Measurements from ENCODE around the gene RPP25.

Gene RPP25

DNA sequence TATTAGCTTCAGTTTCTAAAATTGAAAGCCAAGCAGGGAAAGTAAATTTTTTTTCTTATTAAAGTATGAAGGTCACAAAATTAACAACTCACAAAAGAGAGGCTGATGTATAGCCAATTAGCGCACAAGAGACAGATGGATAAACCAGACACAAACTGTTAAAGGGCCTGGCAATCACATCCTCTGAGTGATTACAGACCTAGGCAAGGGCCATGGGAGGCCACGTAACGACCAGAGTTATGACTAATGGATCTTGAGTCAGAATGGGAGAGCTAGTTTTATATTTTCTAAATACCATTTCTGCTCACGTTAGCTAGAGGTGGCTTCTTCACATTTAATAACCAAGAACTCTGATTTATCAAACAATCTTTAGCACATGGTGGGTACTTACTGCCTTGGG lies 21.0 kb upstream of the RPP25 start:
- Histone ChIP-seq H3K4me2 (no peak overlapping the region), H2AFZ (ENCODE audit: low read depth) (no peak overlapping the region)
- TF ChIP-seq, protein P1, sequence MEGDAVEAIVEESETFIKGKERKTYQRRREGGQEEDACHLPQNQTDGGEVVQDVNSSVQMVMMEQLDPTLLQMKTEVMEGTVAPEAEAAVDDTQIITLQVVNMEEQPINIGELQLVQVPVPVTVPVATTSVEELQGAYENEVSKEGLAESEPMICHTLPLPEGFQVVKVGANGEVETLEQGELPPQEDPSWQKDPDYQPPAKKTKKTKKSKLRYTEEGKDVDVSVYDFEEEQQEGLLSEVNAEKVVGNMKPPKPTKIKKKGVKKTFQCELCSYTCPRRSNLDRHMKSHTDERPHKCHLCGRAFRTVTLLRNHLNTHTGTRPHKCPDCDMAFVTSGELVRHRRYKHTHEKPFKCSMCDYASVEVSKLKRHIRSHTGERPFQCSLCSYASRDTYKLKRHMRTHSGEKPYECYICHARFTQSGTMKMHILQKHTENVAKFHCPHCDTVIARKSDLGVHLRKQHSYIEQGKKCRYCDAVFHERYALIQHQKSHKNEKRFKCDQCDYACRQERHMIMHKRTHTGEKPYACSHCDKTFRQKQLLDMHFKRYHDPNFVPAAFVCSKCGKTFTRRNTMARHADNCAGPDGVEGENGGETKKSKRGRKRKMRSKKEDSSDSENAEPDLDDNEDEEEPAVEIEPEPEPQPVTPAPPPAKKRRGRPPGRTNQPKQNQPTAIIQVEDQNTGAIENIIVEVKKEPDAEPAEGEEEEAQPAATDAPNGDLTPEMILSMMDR (conservative IDR thresholded peaks at IDR 0.05; ENCODE audit: low read depth, low read length), result no peak

DNA sequence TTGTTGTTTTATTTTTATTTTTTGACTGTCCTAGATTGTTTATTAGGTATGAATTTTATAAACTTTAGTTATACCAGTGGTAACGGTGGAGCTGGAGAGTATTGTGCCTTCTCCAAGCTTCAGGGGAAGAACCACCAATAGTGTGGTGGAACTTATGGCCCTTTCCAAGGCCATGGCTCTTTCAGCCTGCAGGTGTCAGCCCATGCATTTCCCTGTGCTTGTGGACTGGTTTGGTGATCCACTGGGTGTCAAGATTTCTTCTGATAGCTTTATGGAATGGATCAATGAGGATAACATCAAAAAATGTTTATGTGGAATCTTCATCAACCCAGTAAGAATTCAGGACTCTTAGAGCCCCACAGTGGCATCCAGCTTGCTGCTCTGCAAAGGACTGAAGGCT lies 19.6 kb upstream of the RPP25 start:
- Histone ChIP-seq H3K79me2 (ENCODE audit: insufficient read depth, low read depth) (no peaks in the 10 kb centered on the region), H3K27ac (no peak overlapping the region), H3K27me3 (ENCODE audit: insufficient read depth, low read depth) (no peaks in the 10 kb centered on the region), H3K4me3 (IDR thresholded peaks at IDR 0.05; ENCODE audit: insufficient read depth, low read depth, low read length) (no peak overlapping the region), H3K4me1 (ENCODE audit: low read depth, poor library complexity, severe bottlenecking) (no peaks in the 10 kb centered on the region), H3K9ac (no peak overlapping the region), H3K36me3 (ENCODE audit: insufficient read depth) (no peaks in the 10 kb centered on the region), H3K4me2 (no peak overlapping the region), H2AFZ (ENCODE audit: low read depth) (no peak overlapping the region), H4K20me1 (ENCODE audit: insufficient read depth) (no peaks in the 10 kb centered on the region)
- TF ChIP-seq, protein P1 (conservative IDR thresholded peaks at IDR 0.05; ENCODE audit: low read depth, low read length), result no peak

More for the DNA sequence above, 21.0 kb upstream of the RPP25 start:
- Histone ChIP-seq H3K36me3 (ENCODE audit: insufficient read depth) (no peaks in the 10 kb centered on the region), H3K4me1 (ENCODE audit: low read depth, poor library complexity, severe bottlenecking) (no peaks in the 10 kb centered on the region), H3K27me3 (ENCODE audit: insufficient read depth, low read depth) (no peaks in the 10 kb centered on the region), H3K27ac (no peak overlapping the region), H3K9ac (no peak overlapping the region), H3K4me3 (IDR thresholded peaks at IDR 0.05; ENCODE audit: insufficient read depth, low read depth, low read length) (no peak overlapping the region), H4K20me1 (ENCODE audit: insufficient read depth) (no peaks in the 10 kb centered on the region), H3K79me2 (ENCODE audit: insufficient read depth, low read depth) (no peaks in the 10 kb centered on the region)

DNA sequence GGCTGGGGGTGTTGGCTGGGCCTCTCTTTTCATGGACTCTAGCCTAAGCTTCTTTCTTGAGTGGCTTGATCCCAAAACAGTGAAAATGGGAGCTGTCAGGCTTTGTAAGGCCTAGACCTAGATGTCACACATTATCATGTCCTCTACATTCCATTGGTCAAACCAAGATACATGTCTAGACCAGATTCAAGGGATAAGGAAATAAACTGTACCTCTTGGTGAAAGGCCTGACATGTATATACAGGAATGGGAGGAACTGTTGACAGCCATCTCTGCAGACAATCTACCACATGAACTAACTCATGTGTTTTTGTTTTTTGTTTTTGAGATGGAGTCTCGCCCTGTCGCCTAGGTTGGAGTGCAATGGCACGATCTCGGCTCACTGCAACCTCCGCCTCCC lies 11.1 kb upstream of the RPP25 start:
- H2AFZ ChIP-seq (ENCODE audit: low read depth), result no peak overlapping the region
- TF ChIP-seq, protein P1 (conservative IDR thresholded peaks at IDR 0.05; ENCODE audit: low read depth, low read length), result no peak
- H3K4me3 ChIP-seq (IDR thresholded peaks at IDR 0.05; ENCODE audit: insufficient read depth, low read depth, low read length), result no peak overlapping the region
- H3K36me3 ChIP-seq (ENCODE audit: insufficient read depth), result no peaks in the 10 kb centered on the region
- no peak overlapping the region for H3K27ac ChIP-seq
- H3K27me3 ChIP-seq (ENCODE audit: insufficient read depth, low read depth), result no peaks in the 10 kb centered on the region
- H4K20me1 ChIP-seq (ENCODE audit: insufficient read depth), result no peaks in the 10 kb centered on the region
- no peaks in the 10 kb centered on the region for H3K79me2 ChIP-seq (ENCODE audit: insufficient read depth, low read depth)
- no peak overlapping the region for H3K9ac ChIP-seq
- no peak overlapping the region for H3K4me2 ChIP-seq
- peaks cover 8% of the 10 kb centered on the region for H3K4me1 ChIP-seq (ENCODE audit: low read depth, poor library complexity, severe bottlenecking)

DNA sequence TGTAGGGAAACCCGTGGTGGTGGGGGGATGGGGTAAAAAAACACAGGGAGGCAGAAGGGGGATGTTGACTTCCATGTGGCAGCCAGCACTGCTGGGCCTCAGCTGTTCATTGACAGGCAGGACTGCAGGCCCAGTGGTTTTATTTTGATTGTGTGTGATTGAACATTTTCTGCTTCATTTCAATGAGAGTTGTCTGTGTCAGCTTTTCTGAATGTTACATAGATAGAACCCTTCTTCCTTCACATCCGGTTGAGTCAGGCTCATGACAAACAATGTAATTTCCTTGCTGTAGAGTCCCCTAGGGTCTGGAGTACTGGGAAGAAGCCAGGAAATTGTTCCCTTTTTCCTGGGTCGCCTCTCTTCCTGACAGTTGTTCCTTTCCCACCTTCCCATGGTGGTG lies 8.2 kb upstream of the RPP25 start:
- H3K27ac ChIP-seq, result no peak overlapping the region
- no peak overlapping the region for H3K4me2 ChIP-seq
- H4K20me1 ChIP-seq (ENCODE audit: insufficient read depth), result no peaks in the 10 kb centered on the region

More for the DNA sequence above, 8.2 kb upstream of the RPP25 start:
- H3K27me3 ChIP-seq (ENCODE audit: insufficient read depth, low read depth), result no peaks in the 10 kb centered on the region
- H3K79me2 ChIP-seq (ENCODE audit: insufficient read depth, low read depth), result no peaks in the 10 kb centered on the region
- H3K4me1 ChIP-seq (ENCODE audit: low read depth, poor library complexity, severe bottlenecking), result peaks cover 23% of the 10 kb centered on the region
- H2AFZ ChIP-seq (ENCODE audit: low read depth), result no peak overlapping the region
- TF ChIP-seq, protein P1 (conservative IDR thresholded peaks at IDR 0.05; ENCODE audit: low read depth, low read length), result no peak
- H3K9ac ChIP-seq, result no peak overlapping the region
- no peaks in the 10 kb centered on the region for H3K36me3 ChIP-seq (ENCODE audit: insufficient read depth)
- no peak overlapping the region for H3K4me3 ChIP-seq (IDR thresholded peaks at IDR 0.05; ENCODE audit: insufficient read depth, low read depth, low read length)
